Measurements from ENCODE around the gene PXMP4.

DNA sequence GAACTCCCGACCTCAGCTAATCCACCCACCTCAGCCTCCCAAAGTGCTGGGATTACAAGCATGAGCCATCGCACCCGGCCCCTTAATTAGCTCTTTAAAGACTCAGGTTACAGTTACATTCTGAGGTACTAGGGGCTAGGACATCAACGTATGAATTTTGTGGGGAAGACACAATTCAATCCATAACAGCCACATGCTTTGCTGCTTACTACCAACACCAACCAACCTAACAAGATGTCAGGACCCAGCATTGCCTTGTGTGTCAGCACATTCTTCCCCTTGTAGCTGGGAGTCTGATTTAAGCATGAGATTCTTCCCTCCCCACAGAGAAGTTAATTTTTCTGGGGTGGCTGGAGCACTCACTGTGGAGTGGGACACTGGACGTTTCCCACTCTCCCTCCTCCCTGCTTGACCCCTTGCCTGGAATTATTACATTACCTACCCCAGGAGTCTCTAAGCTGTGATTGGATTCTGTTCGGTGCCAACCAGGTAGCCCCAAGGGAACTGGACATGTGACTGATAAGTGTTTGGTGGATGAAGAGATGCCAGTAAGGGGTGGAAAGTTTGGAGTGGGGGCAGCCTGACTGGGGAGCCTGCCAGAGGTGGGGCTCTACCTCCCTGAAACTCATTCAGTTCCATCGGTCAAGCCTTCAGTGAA, 5.6 kb upstream of the PXMP4 start:
- TF ChIP-seq POLR2A (IDR thresholded peaks at IDR 0.05) = no peak
- TF ChIP-seq, protein P1, sequence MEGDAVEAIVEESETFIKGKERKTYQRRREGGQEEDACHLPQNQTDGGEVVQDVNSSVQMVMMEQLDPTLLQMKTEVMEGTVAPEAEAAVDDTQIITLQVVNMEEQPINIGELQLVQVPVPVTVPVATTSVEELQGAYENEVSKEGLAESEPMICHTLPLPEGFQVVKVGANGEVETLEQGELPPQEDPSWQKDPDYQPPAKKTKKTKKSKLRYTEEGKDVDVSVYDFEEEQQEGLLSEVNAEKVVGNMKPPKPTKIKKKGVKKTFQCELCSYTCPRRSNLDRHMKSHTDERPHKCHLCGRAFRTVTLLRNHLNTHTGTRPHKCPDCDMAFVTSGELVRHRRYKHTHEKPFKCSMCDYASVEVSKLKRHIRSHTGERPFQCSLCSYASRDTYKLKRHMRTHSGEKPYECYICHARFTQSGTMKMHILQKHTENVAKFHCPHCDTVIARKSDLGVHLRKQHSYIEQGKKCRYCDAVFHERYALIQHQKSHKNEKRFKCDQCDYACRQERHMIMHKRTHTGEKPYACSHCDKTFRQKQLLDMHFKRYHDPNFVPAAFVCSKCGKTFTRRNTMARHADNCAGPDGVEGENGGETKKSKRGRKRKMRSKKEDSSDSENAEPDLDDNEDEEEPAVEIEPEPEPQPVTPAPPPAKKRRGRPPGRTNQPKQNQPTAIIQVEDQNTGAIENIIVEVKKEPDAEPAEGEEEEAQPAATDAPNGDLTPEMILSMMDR (IDR thresholded peaks at IDR 0.05) = no peak
- no peak for TF ChIP-seq EP300 (IDR thresholded peaks at IDR 0.05; ENCODE audit: low read depth)
- no peak for TF ChIP-seq POLR2AphosphoS5 (IDR thresholded peaks at IDR 0.05)

All from transverse colon (tissue), 4 donors.